ENCODE results near the gene PTPN4. TPM values are rescaled to one million over a fixed set of nuclear protein-coding genes. Genes with fewer than 3 reads are reported as not detected.

The PTPN4 gene
- total RNA-seq, 1 donor from 2014 or later: 45.4 TPM

DNA sequence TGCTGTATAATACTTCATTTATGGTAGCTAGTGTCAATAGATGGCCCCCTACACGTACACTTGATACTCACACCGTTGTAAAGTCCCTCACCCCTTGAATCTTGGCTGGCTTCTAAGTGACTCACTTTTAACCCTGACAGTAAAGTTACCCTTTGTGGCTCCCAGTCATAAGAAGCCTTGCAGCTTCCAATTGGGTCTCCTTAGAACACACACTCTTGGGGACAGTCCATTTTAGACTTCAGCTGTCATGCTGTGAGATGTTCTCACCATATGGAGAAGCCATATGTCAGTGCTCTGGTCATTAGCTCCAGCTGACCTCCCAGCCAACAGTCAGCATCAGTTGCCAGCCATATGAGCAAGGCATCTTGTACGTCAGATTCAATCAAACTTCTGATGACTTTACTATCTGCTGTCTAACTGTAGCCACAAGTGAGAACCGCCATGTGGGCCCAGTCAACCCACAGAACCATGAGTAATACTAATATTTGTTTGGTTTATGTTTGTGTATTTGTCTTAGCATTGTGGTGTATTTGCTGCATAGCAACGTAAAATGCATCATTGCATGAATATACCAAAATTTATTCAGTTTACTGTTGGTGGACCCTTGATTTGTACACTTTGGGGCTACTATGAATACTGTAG, 68.3 kb downstream of the PTPN4 start:
- intact Hi-C loops (cut with micrococcal nuclease): no loop called here
- TF ChIP-seq, protein P1, sequence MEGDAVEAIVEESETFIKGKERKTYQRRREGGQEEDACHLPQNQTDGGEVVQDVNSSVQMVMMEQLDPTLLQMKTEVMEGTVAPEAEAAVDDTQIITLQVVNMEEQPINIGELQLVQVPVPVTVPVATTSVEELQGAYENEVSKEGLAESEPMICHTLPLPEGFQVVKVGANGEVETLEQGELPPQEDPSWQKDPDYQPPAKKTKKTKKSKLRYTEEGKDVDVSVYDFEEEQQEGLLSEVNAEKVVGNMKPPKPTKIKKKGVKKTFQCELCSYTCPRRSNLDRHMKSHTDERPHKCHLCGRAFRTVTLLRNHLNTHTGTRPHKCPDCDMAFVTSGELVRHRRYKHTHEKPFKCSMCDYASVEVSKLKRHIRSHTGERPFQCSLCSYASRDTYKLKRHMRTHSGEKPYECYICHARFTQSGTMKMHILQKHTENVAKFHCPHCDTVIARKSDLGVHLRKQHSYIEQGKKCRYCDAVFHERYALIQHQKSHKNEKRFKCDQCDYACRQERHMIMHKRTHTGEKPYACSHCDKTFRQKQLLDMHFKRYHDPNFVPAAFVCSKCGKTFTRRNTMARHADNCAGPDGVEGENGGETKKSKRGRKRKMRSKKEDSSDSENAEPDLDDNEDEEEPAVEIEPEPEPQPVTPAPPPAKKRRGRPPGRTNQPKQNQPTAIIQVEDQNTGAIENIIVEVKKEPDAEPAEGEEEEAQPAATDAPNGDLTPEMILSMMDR (IDR thresholded peaks at IDR 0.05; ENCODE audit: borderline replicate concordance): no peak
- Histone ChIP-seq H3K9me3 (replicated peaks) (peaks cover 15% of the 10 kb centered on the region), H3K36me3 (peaks cover 11% of the 10 kb centered on the region), H3K27me3 (ENCODE audit: low read depth) (no peaks in the 10 kb centered on the region), H3K4me3 (no peak overlapping the region), H3K27ac (replicated peaks) (no peak overlapping the region), H3K4me1 (peaks cover 24% of the 10 kb centered on the region)
- no peak for DNase-seq

- DNase-seq: no peak
- no peaks in the 10 kb centered on the region for H3K9me3 ChIP-seq (replicated peaks)
- no peaks in the 10 kb centered on the region for H3K27me3 ChIP-seq (ENCODE audit: low read depth)
- H3K4me1 ChIP-seq: peaks cover 21% of the 10 kb centered on the region
- no peak overlapping the region for H3K27ac ChIP-seq (replicated peaks)
- H3K36me3 ChIP-seq: no peaks in the 10 kb centered on the region
- TF ChIP-seq, protein P1 (IDR thresholded peaks at IDR 0.05; ENCODE audit: borderline replicate concordance): no peak
- intact Hi-C loops (cut with micrococcal nuclease): no loop called here
- no peak overlapping the region for H3K4me3 ChIP-seq
These were observed 76.9 kb downstream of the PTPN4 start for GRCh38 chr2:119836455-119837142.

DNA sequence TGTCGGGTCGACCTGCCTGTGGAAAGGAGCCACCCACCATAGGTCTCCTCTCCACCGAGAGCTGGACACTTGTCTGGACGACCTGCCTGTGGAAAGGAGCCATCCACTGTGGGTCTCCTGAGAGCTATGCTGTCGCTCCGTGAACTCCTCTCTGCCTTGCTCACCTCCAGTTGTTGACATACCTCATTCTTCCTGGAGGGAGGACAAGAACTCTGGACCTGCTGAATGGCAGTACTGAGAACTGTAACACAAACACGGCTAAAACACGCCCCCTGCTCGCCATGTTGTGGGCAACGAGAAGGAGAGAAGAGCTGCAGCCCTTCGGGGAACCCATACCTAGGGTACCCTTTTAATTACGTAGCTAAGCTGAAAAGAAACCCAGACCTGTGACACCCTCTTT, 77.6 kb downstream of the PTPN4 start:
- no peaks in the 10 kb centered on the region for H3K9me3 ChIP-seq (replicated peaks)
- intact Hi-C loops (cut with micrococcal nuclease): no loop called here
- no peaks in the 10 kb centered on the region for H3K27me3 ChIP-seq (ENCODE audit: low read depth)
- no peak for DNase-seq
- no peak overlapping the region for H3K27ac ChIP-seq (replicated peaks)
- H3K4me3 ChIP-seq: no peak overlapping the region
- H3K36me3 ChIP-seq: no peaks in the 10 kb centered on the region
- TF ChIP-seq, protein P1 (IDR thresholded peaks at IDR 0.05; ENCODE audit: borderline replicate concordance): no peak
- H3K4me1 ChIP-seq: peaks cover 21% of the 10 kb centered on the region

GRCh38 chr2:119837759-119838158, 78.0 kb downstream of the PTPN4 start:
- intact Hi-C loops (cut with micrococcal nuclease): no loop called here
- Histone ChIP-seq H3K27ac (replicated peaks) (no peak overlapping the region), H3K9me3 (replicated peaks) (no peaks in the 10 kb centered on the region), H3K36me3 (no peaks in the 10 kb centered on the region), H3K4me1 (peaks cover 17% of the 10 kb centered on the region), H3K4me3 (no peak overlapping the region), H3K27me3 (ENCODE audit: low read depth) (no peaks in the 10 kb centered on the region)
- no peak for DNase-seq
- TF ChIP-seq, protein P1 (IDR thresholded peaks at IDR 0.05; ENCODE audit: borderline replicate concordance): no peak

DNA sequence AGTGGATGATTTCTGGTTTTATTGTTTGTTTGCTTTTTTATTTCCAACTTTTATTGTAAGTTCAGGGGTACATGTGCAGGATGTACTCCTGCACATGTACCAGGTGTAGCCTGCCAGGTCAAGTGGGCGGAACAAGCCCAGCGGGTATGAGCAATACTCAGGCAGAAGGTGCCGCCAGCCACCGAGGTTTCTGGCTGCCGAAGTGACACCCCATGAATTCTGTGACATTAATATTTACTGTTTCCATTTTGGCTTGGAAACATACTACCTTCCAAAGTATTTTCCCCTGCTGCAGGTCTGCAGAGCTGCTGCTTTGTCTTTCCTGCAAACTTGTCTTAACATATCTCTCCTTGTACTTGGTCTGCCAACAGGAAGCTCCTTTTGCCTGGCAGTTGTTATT, 78.5 kb downstream of the PTPN4 start:
- intact Hi-C loops (cut with micrococcal nuclease): no loop called here
- Histone ChIP-seq H3K27me3 (ENCODE audit: low read depth) (no peaks in the 10 kb centered on the region), H3K4me3 (no peak overlapping the region), H3K27ac (replicated peaks) (no peak overlapping the region), H3K36me3 (no peaks in the 10 kb centered on the region), H3K4me1 (peaks cover 13% of the 10 kb centered on the region), H3K9me3 (replicated peaks) (no peaks in the 10 kb centered on the region)
- DNase-seq: no peak
- TF ChIP-seq, protein P1 (IDR thresholded peaks at IDR 0.05; ENCODE audit: borderline replicate concordance): no peak
